HEK293 (cell line): ENCODE measurements around the gene ABHD4.
"Not testable (repeated sequence)": the region's sequence is repeated elsewhere in the genome, so short reads cannot be mapped to it uniquely, and the experiment has no call there.

ENCODE experiments used
- CTCF ChIA-PET: fragments of 350-600 bp; formaldehyde crosslinking; extraction: SDS; loops from one replicate; lab custom pipeline; 2021; ENCODE audit warnings: antibody characterized with exemption; lab: Yijun Ruan, JAX
- POLR2A ChIA-PET: fragments of 300-600 bp; formaldehyde crosslinking; extraction: SDS; loops from one replicate; lab custom pipeline; 2020; ENCODE audit warnings: antibody characterized with exemption, inconsistent platforms; lab: Yijun Ruan, JAX
- H3K27ac ChIP-seq: fragments of 200-500 bp; sonication (Bioruptor generic); 2 replicates; pipeline ENCODE4 v1.5.1; 2014; ENCODE audit warnings: low read depth, low read length, control low read depth, inconsistent platforms; ENCODE audit errors: extremely low read depth
- H3K36me3 ChIP-seq, 2 experiments: fragments of 200-500 bp in 1 of 2; sonication (Bioruptor generic) in 1 of 2; 1 replicate in 1 of 2; 2 replicates in 1 of 2; pipeline ENCODE4 v1.5.1; 2014 to 2017; ENCODE audit warnings: inconsistent platforms in 2 of 2, low read length in 2 of 2; ENCODE audit not compliant: control insufficient read depth in 2 of 2, insufficient read depth in 1 of 2
- H3K4me1 ChIP-seq: fragments of 200-500 bp; sonication (Bioruptor generic); 2 replicates; pipeline ENCODE4 v1.5.1; 2014; ENCODE audit warnings: mild to moderate bottlenecking, low read length, inconsistent platforms; ENCODE audit not compliant: control insufficient read depth, insufficient read depth
- H3K4me3 ChIP-seq: 2 replicates; pipeline ENCODE4 v1.5.1; 2011; ENCODE audit warnings: low read depth, mild to moderate bottlenecking, control low read depth, low read length, moderate library complexity
- H3K9me3 ChIP-seq: fragments of 200-500 bp; sonication (Bioruptor generic); 2 replicates; pipeline ENCODE4 v1.5.1; 2014; ENCODE audit warnings: low read depth, low read length, inconsistent platforms; ENCODE audit not compliant: control insufficient read depth, insufficient read depth
- GLI2 ChIP-seq: fragments of 450-650 bp; formaldehyde crosslinking; IDR thresholded peaks from 2 replicates; pipeline ENCODE4; 2017; ENCODE audit warnings: missing biosample characterization, missing genetic modification characterization, low read depth, borderline replicate concordance
- KLF1 ChIP-seq: fragments of 450-650 bp; formaldehyde crosslinking; IDR thresholded peaks from 2 replicates; pipeline ENCODE4 v1.5.1; 2016; ENCODE audit warnings: missing biosample characterization, missing genetic modification characterization
- MEIS1 ChIP-seq: sonication (generic); formaldehyde crosslinking; IDR thresholded peaks from 2 replicates; pipeline ENCODE4 v1.8.1; 2022; ENCODE audit warnings: missing genetic modification reagents, mild to moderate bottlenecking, borderline replicate concordance
- OSR2 ChIP-seq: fragments of 450-650 bp; formaldehyde crosslinking; IDR thresholded peaks from 2 replicates; pipeline ENCODE4 v1.5.1; 2016; ENCODE audit warnings: missing biosample characterization, missing genetic modification characterization
- REST ChIP-seq: fragments of 450-650 bp; formaldehyde crosslinking; IDR thresholded peaks from 2 replicates; pipeline ENCODE4 v1.5.1; 2016; ENCODE audit warnings: missing biosample characterization, missing genetic modification characterization
- TCF7L2 ChIP-seq: IDR thresholded peaks from 2 replicates; pipeline ENCODE4 v1.6.1; 2011; ENCODE audit warnings: low read depth, mild to moderate bottlenecking, inconsistent platforms, low read length, moderate library complexity, borderline replicate concordance
- YY1 ChIP-seq: fragments of 450-650 bp; formaldehyde crosslinking; IDR thresholded peaks from 2 replicates; pipeline ENCODE4 v1.5.1; 2018; ENCODE audit warnings: missing biosample characterization, missing genetic modification characterization
- ZBTB44 ChIP-seq: fragments of 450-650 bp; IDR thresholded peaks from 2 replicates; pipeline ENCODE4 v1.5.1; 2018; ENCODE audit warnings: missing biosample characterization, mild to moderate bottlenecking, missing genetic modification characterization
- ZNF121 ChIP-seq: fragments of 450-650 bp; formaldehyde crosslinking; IDR thresholded peaks from 2 replicates; pipeline ENCODE4 v1.5.1; 2016; ENCODE audit warnings: missing biosample characterization, missing genetic modification characterization
- ZNF132 ChIP-seq: fragments of 450-650 bp; formaldehyde crosslinking; IDR thresholded peaks from 2 replicates; pipeline ENCODE4 v1.5.1; 2017; ENCODE audit warnings: missing biosample characterization, missing genetic modification characterization, borderline replicate concordance
- ZNF146 ChIP-seq: fragments of 450-650 bp; formaldehyde crosslinking; IDR thresholded peaks from 2 replicates; pipeline ENCODE4 v1.5.1; 2016; ENCODE audit warnings: missing biosample characterization, missing genetic modification characterization
- ZNF148 ChIP-seq: fragments of 450-650 bp; formaldehyde crosslinking; IDR thresholded peaks from 2 replicates; pipeline ENCODE4 v1.5.0; 2017; ENCODE audit warnings: missing biosample characterization, missing genetic modification characterization, borderline replicate concordance
- ZNF157 ChIP-seq: fragments of 450-650 bp; formaldehyde crosslinking; IDR thresholded peaks from 2 replicates; pipeline ENCODE4 v1.5.1; 2016; ENCODE audit warnings: missing biosample characterization, missing genetic modification characterization
- ZNF23 ChIP-seq: fragments of 450-650 bp; formaldehyde crosslinking; IDR thresholded peaks from 2 replicates; pipeline ENCODE4 v1.5.1; 2016; ENCODE audit warnings: missing biosample characterization, missing genetic modification characterization, borderline replicate concordance
- ZNF473 ChIP-seq: fragments of 450-650 bp; formaldehyde crosslinking; IDR thresholded peaks from 2 replicates; pipeline ENCODE4 v1.5.1; 2017; ENCODE audit warnings: missing biosample characterization, missing genetic modification characterization
- ZNF513 ChIP-seq: fragments of 450-650 bp; IDR thresholded peaks from 2 replicates; pipeline ENCODE4 v1.5.1; 2018; ENCODE audit warnings: missing biosample characterization, missing genetic modification characterization
- ZNF558 ChIP-seq: fragments of 450-650 bp; formaldehyde crosslinking; IDR thresholded peaks from 2 replicates; pipeline ENCODE4 v1.5.1; 2016; ENCODE audit warnings: missing biosample characterization, missing genetic modification characterization
- ZNF610 ChIP-seq: fragments of 450-650 bp; formaldehyde crosslinking; IDR thresholded peaks from 2 replicates; pipeline ENCODE4 v1.5.1; 2016; ENCODE audit warnings: missing biosample characterization, missing genetic modification characterization, borderline replicate concordance
- ZNF639 ChIP-seq: fragments of 450-650 bp; formaldehyde crosslinking; IDR thresholded peaks from 2 replicates; pipeline ENCODE4 v1.5.1; 2016; ENCODE audit warnings: missing biosample characterization, missing genetic modification characterization
- ZNF664 ChIP-seq: fragments of 450-650 bp; formaldehyde crosslinking; IDR thresholded peaks from 2 replicates; pipeline ENCODE4 v1.5.1; 2016; ENCODE audit warnings: missing biosample characterization, missing genetic modification characterization
- ZNF843 ChIP-seq: fragments of 450-650 bp; formaldehyde crosslinking; IDR thresholded peaks from 2 replicates; pipeline ENCODE4 v1.5.1; 2016; ENCODE audit warnings: missing biosample characterization, missing genetic modification characterization

Gene ABHD4

GRCh38 chr14:22630486-22630885 is 32.4 kb downstream of the ABHD4 start:
- Histone ChIP-seq H3K9me3 (no peaks in the 10 kb centered on the region), H3K4me3 (no peak overlapping the region), H3K4me1 (peaks cover 4% of the 10 kb centered on the region; the same call in 1 of the 2 replicates), H3K36me3 (no peaks in the 10 kb centered on the region), H3K27ac (no peak overlapping the region)
- ChIA-PET POLR2A (no interaction called here), CTCF (no interaction called here)
- no peak for TF ChIP-seq ZNF843 (tag by site-specific recombination)
- TF ChIP-seq ZNF132 (tag by site-specific recombination) = no peak
- TF ChIP-seq ZNF513 (tag by site-specific recombination) = no peak
- TF ChIP-seq ZNF146 (tag by site-specific recombination) = no peak
- TF ChIP-seq ZNF473 = no peak
- TF ChIP-seq ZNF148 (tag by site-specific recombination) = no peak
- TF ChIP-seq ZNF23 (tag by site-specific recombination) = no peak
- no peak for TF ChIP-seq ZNF639
- no peak for TF ChIP-seq ZBTB44

GRCh38 chr14:22634233-22634900 is 36.3 kb downstream of the ABHD4 start:
- H3K36me3 ChIP-seq = no peaks in the 10 kb centered on the region
- no peak overlapping the region for H3K27ac ChIP-seq
- ChIA-PET POLR2A (no interaction called here), CTCF (no interaction called here)
- H3K9me3 ChIP-seq = no peaks in the 10 kb centered on the region
- H3K4me3 ChIP-seq = no peak overlapping the region
- no peaks in the 10 kb centered on the region for H3K4me1 ChIP-seq
- TF ChIP-seq OSR2 (no peak), TCF7L2 (no peak), GLI2 (tag by site-specific recombination) (no peak), MEIS1 (no peak), KLF1 (tag by site-specific recombination) (no peak), REST (tag by site-specific recombination) (no peak), ZNF610 (tag by site-specific recombination) (no peak), ZNF121 (tag by site-specific recombination) (no peak), YY1 (tag by site-specific recombination) (no peak), ZNF664 (tag by site-specific recombination) (no peak), ZNF23 (tag by site-specific recombination) (no peak), ZNF157 (no peak), ZNF558 (no peak)

GRCh38 chr14:22635980-22636379 is 37.9 kb downstream of the ABHD4 start:
- H3K4me1 ChIP-seq, POLR2A ChIA-PET, H3K27ac ChIP-seq, H3K9me3 ChIP-seq, H3K4me3 ChIP-seq, H3K36me3 ChIP-seq: not testable (repeated sequence)
- CTCF ChIA-PET = interaction anchor here (0.5 to 1.2 kb wide), 4 partner anchors 8 to 79 kb away, joined by 3 to 4 read pairs (median 3); no protein-coding TSS in a partner anchor
